ENCODE data around the gene NF1. TPM values are rescaled to one million over a fixed set of nuclear protein-coding genes. Genes with fewer than 3 reads are reported as not detected.
A peak's percentile ranks its signal among the peaks of the same experiment; 100 is the strongest.

Gene NF1
- total RNA-seq, 1 experiment from 2014 or later = 16.4 TPM

- DNase-seq (no peak), ATAC-seq (no peak)
- CTCF ChIA-PET = interaction anchor here (0.5 kb wide), 1 partner anchor 450 kb away, joined by 9 read pairs; no protein-coding TSS in a partner anchor
- Histone ChIP-seq H3K79me2 (ENCODE audit: low read length) (no peaks in the 10 kb centered on the region), H3K27ac (ENCODE audit: low read length) (no peak overlapping the region), H3K9me2 (replicated peaks; ENCODE audit: low read length) (no peaks in the 10 kb centered on the region), H3K27me3 (ENCODE audit: low read length) (no peaks in the 10 kb centered on the region; the same call in 1 of the 2 replicates), H3K9me3 (ENCODE audit: low read length) (no peaks in the 10 kb centered on the region), H4K20me1 (ENCODE audit: low read length) (no peaks in the 10 kb centered on the region), H2AFZ (ENCODE audit: low read length) (no peak overlapping the region), H3K4me2 (ENCODE audit: low read length) (no peak overlapping the region), H3K9ac (ENCODE audit: low read length) (no peak overlapping the region), H3K4me3 (ENCODE audit: low read length) (no peak overlapping the region), H3K36me3 (ENCODE audit: low read depth, low read length) (no peaks in the 10 kb centered on the region), H3K4me1 (ENCODE audit: insufficient read depth, low read length) (no peaks in the 10 kb centered on the region), H3F3A (ENCODE audit: low read length, unreplicated experiment) (no peaks in the 10 kb centered on the region)
- intact Hi-C loops (cut with micrococcal nuclease) = loop anchor here (5.0 kb wide), 1 partner anchor 137 kb away; no protein-coding TSS in a partner anchor
- BruUV-seq (replicated peaks) = no TSS peak
- POLR2A ChIA-PET (ENCODE audit: unreplicated experiment) = no interaction called here
- TF ChIP-seq EZH2phosphoT487 (IDR thresholded peaks at IDR 0.05; ENCODE audit: borderline replicate concordance, low read length) = no peak
- 0 out of 2 replicates have a peak, but pooled peaks have one; percentile 10 for TF ChIP-seq CTCF (conservative IDR thresholded peaks at IDR 0.05; ENCODE audit: low read depth, low read length)
- no peak for TF ChIP-seq EZH2 (IDR thresholded peaks at IDR 0.05; ENCODE audit: low read length, unreplicated experiment)
Observed at GRCh38 chr17:31389657-31390381, 295.0 kb downstream of the NF1 start.

- H3K36me3 ChIP-seq (ENCODE audit: low read depth, low read length) = no peaks in the 10 kb centered on the region
- no peak for TF ChIP-seq CTCF (conservative IDR thresholded peaks at IDR 0.05; ENCODE audit: low read depth, low read length)
- intact Hi-C loops (cut with micrococcal nuclease) = no loop called here
- H4K20me1 ChIP-seq (ENCODE audit: low read length) = no peaks in the 10 kb centered on the region
- POLR2A ChIA-PET (ENCODE audit: unreplicated experiment) = no interaction called here
- H3K9me2 ChIP-seq (replicated peaks; ENCODE audit: low read length) = no peaks in the 10 kb centered on the region
- no peaks in the 10 kb centered on the region for H3K4me1 ChIP-seq (ENCODE audit: insufficient read depth, low read length)
- no peaks in the 10 kb centered on the region; the same call in 1 of the 2 replicates for H3K27me3 ChIP-seq (ENCODE audit: low read length)
- H3F3A ChIP-seq (ENCODE audit: low read length, unreplicated experiment) = no peaks in the 10 kb centered on the region
- no peak overlapping the region for H2AFZ ChIP-seq (ENCODE audit: low read length)
- ATAC-seq (no peak), DNase-seq (no peak)
- H3K9me3 ChIP-seq (ENCODE audit: low read length) = no peaks in the 10 kb centered on the region
- CTCF ChIA-PET = no interaction called here
- no peak overlapping the region for H3K9ac ChIP-seq (ENCODE audit: low read length)
- H3K4me2 ChIP-seq (ENCODE audit: low read length) = no peak overlapping the region
- no peak overlapping the region for H3K4me3 ChIP-seq (ENCODE audit: low read length)
- H3K27ac ChIP-seq (ENCODE audit: low read length) = no peak overlapping the region
- no TSS peak for BruUV-seq (replicated peaks)
- H3K79me2 ChIP-seq (ENCODE audit: low read length) = no peaks in the 10 kb centered on the region
Observed at GRCh38 chr17:31390426-31390747, 295.6 kb downstream of the NF1 start.

GRCh38 chr17:31390748-31391495 is 296.1 kb downstream of the NF1 start:
- no peaks in the 10 kb centered on the region; the same call in 1 of the 2 replicates for H3K27me3 ChIP-seq (ENCODE audit: low read length)
- no peaks in the 10 kb centered on the region for H3K9me2 ChIP-seq (replicated peaks; ENCODE audit: low read length)
- no peaks in the 10 kb centered on the region for H3K36me3 ChIP-seq (ENCODE audit: low read depth, low read length)
- H3F3A ChIP-seq (ENCODE audit: low read length, unreplicated experiment) = no peaks in the 10 kb centered on the region
- no peak for ATAC-seq
- no peak overlapping the region for H2AFZ ChIP-seq (ENCODE audit: low read length)
- intact Hi-C loops (cut with micrococcal nuclease) = no loop called here
- no peak for DNase-seq
- TF ChIP-seq EZH2phosphoT487 (IDR thresholded peaks at IDR 0.05; ENCODE audit: borderline replicate concordance, low read length) = no peak
- no peak for TF ChIP-seq CTCF (conservative IDR thresholded peaks at IDR 0.05; ENCODE audit: low read depth, low read length)
- no peak for TF ChIP-seq EZH2 (IDR thresholded peaks at IDR 0.05; ENCODE audit: low read length, unreplicated experiment)
- H3K9ac ChIP-seq (ENCODE audit: low read length) = no peak overlapping the region
- no peaks in the 10 kb centered on the region for H4K20me1 ChIP-seq (ENCODE audit: low read length)
- no TSS peak for BruUV-seq (replicated peaks)
- H3K79me2 ChIP-seq (ENCODE audit: low read length) = no peaks in the 10 kb centered on the region
- no peak overlapping the region for H3K4me3 ChIP-seq (ENCODE audit: low read length)
- POLR2A ChIA-PET (ENCODE audit: unreplicated experiment) = no interaction called here
- CTCF ChIA-PET = no interaction called here
- H3K27ac ChIP-seq (ENCODE audit: low read length) = no peak overlapping the region
- no peaks in the 10 kb centered on the region for H3K4me1 ChIP-seq (ENCODE audit: insufficient read depth, low read length)
- H3K9me3 ChIP-seq (ENCODE audit: low read length) = no peaks in the 10 kb centered on the region
- H3K4me2 ChIP-seq (ENCODE audit: low read length) = no peak overlapping the region

Data from PC-3 (cell line).